Skin epidermis (tissue), 12 donors: ENCODE data around the gene PTGES3.
"Not testable (repeated sequence)": the region's sequence is repeated elsewhere in the genome, so short reads cannot be mapped to it uniquely, and the experiment has no call there.

Experiments
- H3K27ac ChIP-seq, 21 experiments: fragments of 200-600 bp; sonication (generic) in 11 of 21; one replicate each; pipeline ENCODE4 v1.5.0; 2020; ENCODE audit warnings: mild to moderate bottlenecking in 3 of 21, inconsistent platforms in 2 of 21, moderate library complexity in 2 of 21
- H3K4me3 ChIP-seq, 7 experiments: fragments of 200-600 bp; sonication (generic) in 2 of 7; one replicate each; pipeline ENCODE4 v1.5.0; 2020; ENCODE audit warnings: inconsistent platforms in 2 of 7, mild to moderate bottlenecking in 2 of 7, moderate library complexity in 1 of 7

PTGES3 gene

GRCh38 chr12:56668197-56668457 lies 20.0 kb downstream of the PTGES3 start:
- H3K27ac ChIP-seq, result no peak overlapping the region
- no peak overlapping the region for H3K4me3 ChIP-seq

DNA sequence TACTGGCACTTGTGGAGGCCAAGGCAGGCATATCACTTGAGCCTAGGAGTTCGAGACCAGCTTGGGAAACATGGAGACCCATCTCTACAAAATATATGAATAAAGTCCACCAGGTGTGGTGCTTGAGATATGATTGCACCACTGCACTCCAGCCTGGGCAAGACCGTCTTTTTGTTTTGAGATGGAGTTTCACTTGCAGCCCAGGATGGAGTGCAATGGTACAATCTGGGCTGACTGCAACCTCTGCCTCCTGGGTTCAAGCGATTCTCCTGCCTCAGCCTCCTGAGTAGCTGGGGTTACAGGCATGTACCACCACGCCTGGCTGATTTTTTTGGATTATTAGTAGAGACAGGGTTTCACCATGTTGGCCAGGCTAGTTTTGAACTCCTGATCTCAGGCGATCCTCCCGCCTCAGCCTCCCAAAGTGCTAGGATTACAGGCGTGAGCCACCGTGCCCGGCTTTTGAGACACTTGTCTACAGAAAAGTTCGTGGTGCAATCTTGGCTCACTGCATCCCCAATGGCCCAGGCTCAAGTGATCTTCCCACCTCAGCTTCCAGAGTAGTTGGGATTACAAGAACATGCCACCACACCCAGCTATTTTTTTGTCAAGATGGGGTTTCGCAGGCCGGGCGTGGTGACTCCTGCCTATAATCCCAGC lies 26.0 kb downstream of the PTGES3 start:
- H3K4me3 ChIP-seq, result no peak overlapping the region
- H3K27ac ChIP-seq, result no peak overlapping the region

GRCh38 chr12:56661560-56661959 lies 26.5 kb downstream of the PTGES3 start:
- Histone ChIP-seq H3K27ac (no peak overlapping the region), H3K4me3 (no peak overlapping the region)

GRCh38 chr12:56658921-56659320 lies 29.2 kb downstream of the PTGES3 start:
- no peak overlapping the region for H3K4me3 ChIP-seq
- no peak overlapping the region for H3K27ac ChIP-seq

DNA sequence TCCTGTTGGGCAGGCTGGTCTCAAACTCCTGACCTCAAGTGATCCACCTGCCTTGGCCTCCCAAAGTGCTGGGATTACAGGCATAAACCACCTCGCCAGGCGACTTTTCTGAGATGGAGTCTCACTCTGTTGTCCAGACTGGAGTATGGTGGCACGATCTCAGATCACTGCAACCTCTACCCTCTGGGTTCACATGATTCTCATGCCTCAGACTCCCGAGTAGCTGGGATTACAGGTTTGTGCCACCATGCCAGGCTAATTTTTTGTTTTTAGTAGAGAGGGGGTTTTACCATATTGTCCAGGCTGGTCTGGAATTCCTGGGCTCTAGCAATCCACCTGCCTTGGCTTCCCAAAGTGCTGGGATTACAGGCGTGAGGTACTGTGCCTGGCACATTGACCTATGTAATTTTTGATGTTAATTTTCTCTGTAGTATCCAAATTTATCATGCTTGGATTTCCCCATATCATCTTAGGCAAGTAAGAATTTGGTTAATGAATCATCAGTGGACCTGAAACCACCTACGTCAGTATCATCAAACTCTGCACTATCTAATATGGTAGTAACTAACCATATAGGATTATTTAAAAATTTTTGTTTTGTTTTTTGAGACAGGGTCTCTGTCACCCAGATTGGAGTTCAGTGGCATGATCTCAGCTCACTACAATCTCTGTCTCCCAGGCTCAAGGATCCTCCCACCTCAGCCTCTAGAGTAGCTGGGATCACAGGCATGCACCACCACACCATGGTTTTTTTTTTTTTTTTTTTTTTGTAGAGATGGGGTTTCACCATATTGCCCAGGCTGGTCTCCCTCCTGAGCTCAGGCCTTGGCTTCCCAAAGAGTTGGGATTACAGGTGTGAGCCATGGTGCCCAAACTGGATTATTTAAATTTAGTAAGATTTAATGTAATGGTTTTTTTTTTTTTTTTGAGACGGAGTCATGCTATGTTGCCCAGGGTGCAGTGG lies 30.4 kb downstream of the PTGES3 start:
- Histone ChIP-seq H3K27ac (no peak overlapping the region), H3K4me3 (no peak overlapping the region)

DNA sequence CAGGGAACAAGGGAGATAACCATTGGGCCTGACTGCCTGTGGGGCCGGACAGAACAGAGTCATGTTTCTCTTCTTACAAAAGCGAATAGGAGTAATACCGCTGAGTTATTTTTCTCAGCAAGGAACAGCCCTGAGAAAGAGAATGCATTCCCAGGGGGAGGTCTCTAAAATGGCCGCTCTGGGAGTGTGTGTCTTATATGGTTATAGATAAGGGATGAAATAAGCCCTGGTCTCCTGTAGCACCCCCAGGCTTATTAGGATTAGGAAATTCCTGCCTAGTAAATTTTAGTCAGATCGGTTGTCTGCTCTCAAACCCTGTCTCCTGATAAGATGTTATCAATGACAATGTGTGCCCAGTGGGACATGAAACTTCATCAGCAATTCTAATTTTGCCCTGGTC lies 34.3 kb downstream of the PTGES3 start:
- H3K4me3 ChIP-seq, H3K27ac ChIP-seq: not testable (repeated sequence)

DNA sequence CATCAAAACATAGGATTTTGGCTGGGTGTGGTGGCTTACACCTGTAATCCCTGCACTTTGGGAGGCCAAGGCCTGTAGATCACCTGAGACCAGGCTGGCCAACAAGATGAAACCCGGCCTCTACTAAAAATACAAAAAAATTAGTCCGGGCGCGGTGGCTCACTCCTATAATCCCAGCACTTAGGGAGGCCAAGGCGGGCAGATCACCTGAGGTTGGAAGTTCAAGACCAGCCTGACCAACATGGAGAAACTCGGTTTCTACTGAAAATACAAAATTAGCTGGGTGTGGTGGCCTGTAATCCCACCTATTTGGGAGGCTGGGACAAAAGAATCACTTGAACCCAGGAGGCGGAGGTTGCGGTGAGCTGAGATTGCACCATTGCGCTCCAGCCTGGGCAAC lies 40.1 kb downstream of the PTGES3 start:
- H3K27ac ChIP-seq, result not testable (repeated sequence)

DNA sequence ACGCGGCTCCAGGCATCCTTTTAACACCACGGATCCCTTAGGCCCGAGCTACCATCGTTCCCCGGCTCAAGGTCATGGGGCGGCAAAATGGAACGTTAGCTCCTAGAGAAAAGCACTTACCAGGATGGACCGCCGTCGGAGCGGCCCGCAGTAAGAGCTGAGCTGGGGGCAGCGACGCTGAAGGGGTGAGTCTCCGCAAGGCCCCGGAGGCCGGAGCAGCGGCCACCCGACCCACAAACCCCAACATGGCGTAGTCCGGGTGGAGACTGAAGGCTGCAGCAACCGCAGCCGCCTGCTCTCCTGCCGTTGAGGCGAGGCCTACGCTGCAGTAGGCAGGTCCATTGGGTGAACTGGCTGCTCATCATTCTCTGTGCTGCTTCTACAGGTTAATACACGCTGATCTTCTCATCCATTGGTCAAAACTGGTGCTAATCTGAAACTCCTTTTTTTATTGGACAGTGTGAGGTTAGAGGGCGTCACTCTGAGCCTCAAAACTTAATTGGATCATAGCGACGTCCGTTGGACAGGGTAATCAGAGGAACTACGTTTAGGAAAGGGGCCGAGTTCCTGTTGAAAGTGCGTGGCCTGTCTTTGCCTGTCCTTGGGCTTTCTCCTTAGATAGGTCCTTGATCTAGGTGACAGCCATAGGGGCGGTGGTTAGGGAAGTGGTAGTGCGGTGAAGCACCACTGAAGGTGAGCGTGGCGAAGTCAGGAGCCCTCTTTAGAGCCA lies 42.2 kb downstream of the PTGES3 start, which contains the start of gene ATP5F1B:
Gene ATP5F1B (minus strand): TSS at position 268 of the 730 bp plus-strand sequence. CDS start 21 bp downstream, at position 247.
- H3K27ac ChIP-seq, result peak within 1 kb of the TSS; percentile 80 to 98 (median 96)
- H3K4me3 ChIP-seq, result peak within 1 kb of the TSS; percentile 73 to 97 (median 89)

More for the DNA sequence above, 40.1 kb downstream of the PTGES3 start:
- not testable (repeated sequence) for H3K4me3 ChIP-seq

DNA sequence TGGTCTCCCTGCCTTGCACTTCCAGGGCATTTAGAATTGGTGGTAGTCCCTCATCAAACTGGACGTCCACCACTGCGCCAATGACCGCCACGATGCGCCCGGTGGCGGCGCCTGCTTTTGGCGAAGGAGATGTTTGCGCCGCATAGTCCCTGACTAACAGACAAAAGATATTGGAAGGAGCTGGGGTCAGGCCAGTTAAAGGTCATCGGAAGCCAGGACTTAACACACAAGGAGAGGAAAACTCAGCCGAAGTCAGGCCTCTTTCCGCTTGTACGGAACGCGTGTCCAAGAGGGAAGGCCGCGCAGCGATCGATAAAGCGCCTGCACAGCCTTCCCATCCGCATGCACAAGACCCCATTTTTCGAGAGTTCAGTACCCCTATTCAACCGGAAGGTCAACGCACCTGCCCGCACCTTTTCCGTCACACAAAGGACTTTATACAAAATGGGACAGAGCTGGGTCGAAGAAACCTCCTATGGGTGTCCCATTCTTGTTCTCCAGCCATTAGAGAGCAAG lies 42.8 kb downstream of the PTGES3 start:
- H3K4me3 ChIP-seq, result peak overlapping the region; percentile 73 to 97 (median 89)
- H3K27ac ChIP-seq, result peak overlapping the region; percentile 80 to 98 (median 96)

- Histone ChIP-seq H3K4me3 (peak overlapping the region; percentile 73 to 97 (median 89)), H3K27ac (peak overlapping the region in 18 of 21 experiments; percentile 82 to 98 (median 96))
These were observed 43.4 kb downstream of the PTGES3 start for GRCh38 chr12:56644654-56645053.

- no peak overlapping the region for H3K27ac ChIP-seq
- no peak overlapping the region for H3K4me3 ChIP-seq
These were observed 46.9 kb downstream of the PTGES3 start for GRCh38 chr12:56641219-56641618.

DNA sequence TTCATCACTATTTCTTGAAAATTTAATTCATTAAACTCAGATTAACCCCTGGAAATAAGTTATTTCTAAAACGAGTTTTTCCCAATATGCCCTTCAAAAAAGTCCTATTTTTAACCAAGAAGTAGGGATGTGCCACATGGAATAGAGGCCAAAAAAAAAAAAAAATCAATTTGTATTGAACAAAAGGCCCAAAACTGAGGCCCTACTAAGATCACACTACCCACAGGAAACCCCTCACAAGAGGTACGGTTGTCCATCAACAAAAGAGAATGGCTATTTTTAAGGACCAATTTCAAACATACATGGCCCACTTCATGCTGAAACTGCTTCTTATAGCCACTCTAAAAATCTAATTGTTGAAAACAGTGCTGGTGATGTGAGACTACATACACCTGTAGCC lies 50.5 kb downstream of the PTGES3 start:
- Histone ChIP-seq H3K27ac (peak overlapping the region in 14 of 21 experiments; percentile 81 to 97 (median 88)), H3K4me3 (no peak overlapping the region)

DNA sequence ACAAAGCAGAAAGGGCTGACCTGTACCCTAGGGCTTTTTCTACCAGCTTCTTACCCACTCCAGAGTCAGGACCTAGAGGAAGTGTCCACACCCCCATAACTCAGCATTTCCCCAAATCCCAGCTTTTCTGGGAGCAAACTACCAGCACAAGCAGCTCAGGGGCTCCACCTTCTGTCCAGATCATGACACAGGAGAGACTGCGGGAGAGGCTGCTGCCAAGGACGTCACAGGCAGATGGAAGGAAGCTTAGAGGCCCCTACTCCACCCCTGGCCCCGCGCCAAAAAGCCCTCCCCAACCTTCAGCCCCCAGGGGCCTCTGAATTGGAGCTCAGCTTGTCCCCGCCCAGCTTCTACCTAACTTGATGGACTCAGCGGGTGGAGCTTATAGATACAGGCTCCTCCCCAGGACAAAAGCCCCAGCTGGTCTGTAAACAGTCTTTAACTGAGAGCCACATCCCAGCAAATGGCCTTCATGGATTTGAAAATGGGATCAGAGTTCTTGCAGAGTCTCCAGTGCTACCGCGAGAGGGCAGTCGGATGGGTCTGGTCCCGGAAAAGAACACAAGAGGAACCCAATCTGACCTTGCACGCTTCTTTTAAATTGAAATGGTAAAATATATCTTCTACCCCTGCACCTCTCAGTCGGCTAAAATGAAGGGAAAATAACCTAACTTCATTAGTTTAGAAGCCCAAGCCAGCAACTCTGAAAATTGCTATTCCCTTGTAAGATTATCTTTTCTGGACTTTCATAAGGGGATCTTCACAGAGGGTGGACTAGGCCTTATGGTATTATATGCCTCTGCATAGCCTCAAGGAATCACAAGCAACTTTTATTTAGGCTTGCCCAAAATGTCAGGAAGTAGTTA lies 51.2 kb downstream of the PTGES3 start:
- H3K27ac ChIP-seq, result peak overlapping the region in 20 of 21 experiments; percentile 76 to 97 (median 88)

DNA sequence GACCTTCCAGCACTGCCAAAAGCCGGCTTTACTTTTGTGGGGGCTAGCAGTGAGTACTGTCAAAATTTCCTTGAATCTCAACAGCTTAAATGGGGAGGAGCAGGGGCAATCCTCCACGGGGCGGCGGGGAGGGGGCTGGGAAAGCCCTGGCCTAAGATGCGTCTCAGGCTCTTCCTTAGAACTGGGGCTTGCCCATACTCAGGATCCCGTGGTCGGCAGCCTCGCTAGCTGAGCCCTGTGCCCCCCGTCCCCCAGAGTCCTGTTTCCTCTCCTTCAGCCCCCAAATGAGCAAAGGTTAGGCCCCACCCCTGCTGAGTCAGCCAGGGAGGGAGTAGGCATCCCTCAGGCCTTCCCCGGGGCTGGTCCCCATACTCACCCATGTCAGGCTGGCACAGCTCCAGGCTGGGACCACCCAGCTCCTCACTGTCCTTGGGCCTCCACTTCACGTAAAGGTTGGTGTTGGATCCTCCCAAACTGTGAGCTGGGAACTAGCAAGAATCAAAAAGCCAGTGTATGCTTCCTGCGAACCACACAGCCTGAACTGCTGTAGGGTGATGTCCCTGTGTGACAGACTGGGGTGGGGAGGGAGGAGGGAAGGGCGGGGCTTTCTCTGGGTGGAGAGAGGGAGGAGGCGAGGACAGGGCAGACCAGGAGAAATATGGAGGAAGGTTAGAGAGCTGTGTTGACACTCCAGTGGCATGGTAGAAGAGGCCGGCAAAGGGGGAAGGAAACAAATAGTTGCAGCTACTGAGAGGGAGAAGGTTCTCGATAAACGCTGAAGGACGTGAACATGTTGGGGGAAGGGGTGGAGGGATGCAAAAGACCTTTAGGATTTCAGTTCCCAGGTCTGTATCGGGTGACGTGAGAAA lies 52.0 kb downstream of the PTGES3 start:
- Histone ChIP-seq H3K27ac (peak overlapping the region in 20 of 21 experiments; percentile 76 to 97 (median 88)), H3K4me3 (peak overlapping the region; percentile 67 to 81 (median 74))

More for the DNA sequence above, 51.2 kb downstream of the PTGES3 start:
- H3K4me3 ChIP-seq, result peak overlapping the region; percentile 67 to 81 (median 74)

- Histone ChIP-seq H3K4me3 (peak overlapping the region; percentile 67 to 81 (median 74)), H3K27ac (peak overlapping the region; percentile 16 to 97 (median 88))
These were observed 53.0 kb downstream of the PTGES3 start for GRCh38 chr12:56634837-56635791.

GRCh38 chr12:56634242-56634836 lies 53.7 kb downstream of the PTGES3 start:
- Histone ChIP-seq H3K27ac (peak overlapping the region in 20 of 21 experiments; percentile 76 to 97 (median 88)), H3K4me3 (peak overlapping the region; percentile 67 to 81 (median 74))
